D721Med (cell line): ENCODE data around the gene ZFP42.
"Not testable (repeated sequence)": the region's sequence is repeated elsewhere in the genome, so short reads cannot be mapped to it uniquely, and the experiment has no call there.

Experiments
- DNase-seq: peaks from one replicate; pipeline ENCODE4 v3.0.0; 2011; ENCODE audit warnings: low spot score; ENCODE audit not compliant: insufficient read length
- FAIRE-seq: peaks from 2 replicates; lab custom pipeline; 2011; peaks lifted over from hg19 to GRCh38; lab: Jason Lieb, UNC
- TF ChIP-seq, protein P1 (sequence below): IDR thresholded peaks from 2 replicates; pipeline ENCODE4 v1.5.1; 2012; ENCODE audit warnings: mild to moderate bottlenecking, control low read depth; ENCODE audit not compliant: insufficient read depth; ENCODE audit errors: missing control alignments

Gene ZFP42

DNA sequence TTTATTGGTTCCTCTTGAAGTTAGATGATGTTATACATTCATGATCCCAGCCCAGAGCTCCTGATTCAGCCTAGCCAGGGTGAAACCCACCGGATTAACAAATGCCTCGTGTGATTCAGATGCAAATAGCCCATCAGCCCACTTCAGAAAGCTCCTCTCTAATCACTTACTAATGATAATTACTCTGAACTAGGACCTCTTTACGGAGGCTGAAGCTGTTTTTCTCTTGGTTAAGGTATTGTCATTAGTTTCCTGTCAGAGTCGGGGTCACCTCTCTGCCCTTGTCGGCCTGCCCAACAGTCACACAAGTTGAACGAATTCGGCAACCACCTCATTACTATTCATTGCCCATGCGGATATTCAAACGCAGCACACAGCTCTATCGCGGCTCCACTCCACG, 36.6 kb downstream of the ZFP42 start:
- peak; percentile 40 for DNase-seq
- no peak for FAIRE-seq
- TF ChIP-seq, protein P1, sequence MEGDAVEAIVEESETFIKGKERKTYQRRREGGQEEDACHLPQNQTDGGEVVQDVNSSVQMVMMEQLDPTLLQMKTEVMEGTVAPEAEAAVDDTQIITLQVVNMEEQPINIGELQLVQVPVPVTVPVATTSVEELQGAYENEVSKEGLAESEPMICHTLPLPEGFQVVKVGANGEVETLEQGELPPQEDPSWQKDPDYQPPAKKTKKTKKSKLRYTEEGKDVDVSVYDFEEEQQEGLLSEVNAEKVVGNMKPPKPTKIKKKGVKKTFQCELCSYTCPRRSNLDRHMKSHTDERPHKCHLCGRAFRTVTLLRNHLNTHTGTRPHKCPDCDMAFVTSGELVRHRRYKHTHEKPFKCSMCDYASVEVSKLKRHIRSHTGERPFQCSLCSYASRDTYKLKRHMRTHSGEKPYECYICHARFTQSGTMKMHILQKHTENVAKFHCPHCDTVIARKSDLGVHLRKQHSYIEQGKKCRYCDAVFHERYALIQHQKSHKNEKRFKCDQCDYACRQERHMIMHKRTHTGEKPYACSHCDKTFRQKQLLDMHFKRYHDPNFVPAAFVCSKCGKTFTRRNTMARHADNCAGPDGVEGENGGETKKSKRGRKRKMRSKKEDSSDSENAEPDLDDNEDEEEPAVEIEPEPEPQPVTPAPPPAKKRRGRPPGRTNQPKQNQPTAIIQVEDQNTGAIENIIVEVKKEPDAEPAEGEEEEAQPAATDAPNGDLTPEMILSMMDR: no peak

DNA sequence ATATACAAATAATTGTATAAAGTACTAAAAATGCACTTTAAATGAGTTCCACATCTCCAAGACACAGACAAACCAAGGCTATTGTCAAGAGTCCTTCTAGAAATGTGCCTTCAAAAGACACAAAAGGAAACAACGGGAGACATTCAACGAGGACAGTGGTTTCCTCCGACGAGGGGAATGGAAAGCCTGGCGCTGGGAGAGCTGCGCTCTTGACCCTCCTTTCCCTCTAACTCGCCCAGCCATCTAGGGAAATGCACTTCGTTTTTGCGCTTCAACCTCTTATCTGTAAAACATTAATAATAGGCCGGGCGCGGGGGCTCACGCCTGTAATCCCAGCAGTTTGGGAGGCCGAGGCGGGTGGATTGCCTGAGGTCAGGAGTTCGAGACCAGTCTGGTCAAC, 37.0 kb downstream of the ZFP42 start:
- FAIRE-seq (no peak), DNase-seq (no peak)
- TF ChIP-seq, protein P1: no peak

DNA sequence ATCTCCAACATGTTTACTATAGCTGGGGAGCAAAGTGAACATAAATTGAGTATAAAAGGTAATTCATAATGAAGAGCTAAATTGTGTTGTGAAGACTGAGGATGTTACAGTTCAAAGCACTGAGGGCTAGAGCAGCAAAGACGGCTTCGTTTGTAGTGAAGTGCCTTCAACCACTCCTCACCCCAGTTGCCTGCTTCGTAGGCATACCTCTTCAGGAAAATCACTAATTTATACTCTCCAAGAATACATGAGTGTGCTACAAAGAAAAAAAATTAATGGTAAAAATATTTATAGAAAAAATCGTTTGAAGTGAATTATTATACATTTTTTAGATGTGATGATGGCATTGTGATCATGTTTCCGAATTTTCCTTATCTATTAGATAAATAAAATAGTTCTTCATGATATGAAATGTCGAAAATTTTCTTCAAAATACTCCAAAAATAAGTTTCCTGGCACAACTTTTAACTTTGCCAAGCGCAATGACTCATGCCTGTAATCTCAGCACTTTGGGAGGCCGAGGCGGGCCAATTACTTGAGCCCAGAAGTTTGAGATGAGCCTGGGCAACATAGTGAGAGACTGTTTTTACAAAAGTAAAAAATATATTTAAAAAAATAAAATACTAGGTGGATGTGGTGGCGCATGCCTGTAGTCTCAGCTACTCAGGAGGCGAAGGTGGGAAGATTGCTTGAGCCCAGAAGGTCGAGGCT, 41.6 kb downstream of the ZFP42 start:
- DNase-seq (no peak), FAIRE-seq (no peak)
- TF ChIP-seq, protein P1: no peak

DNA sequence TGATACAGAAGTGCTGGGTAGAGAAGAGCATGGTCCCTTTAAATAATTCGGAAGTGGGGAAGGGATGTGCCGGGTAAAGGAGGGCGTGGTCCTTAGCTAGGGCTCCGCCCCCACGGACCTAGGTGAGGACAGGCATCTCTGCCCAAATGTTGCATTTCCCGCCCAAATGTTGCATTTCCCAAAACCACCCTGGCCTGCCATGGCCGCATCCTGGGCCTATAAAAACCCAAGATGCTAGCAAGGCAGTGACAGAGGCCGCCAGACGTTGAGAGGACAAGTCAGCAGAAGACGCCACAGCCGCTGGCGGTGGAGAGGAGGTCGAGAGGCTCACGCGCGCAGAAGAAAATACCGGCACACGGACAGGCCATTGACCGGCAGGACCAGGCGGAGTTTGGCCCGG, 46.1 kb downstream of the ZFP42 start:
- TF ChIP-seq, protein P1: no peak
- DNase-seq: no peak
- no peak for FAIRE-seq

DNA sequence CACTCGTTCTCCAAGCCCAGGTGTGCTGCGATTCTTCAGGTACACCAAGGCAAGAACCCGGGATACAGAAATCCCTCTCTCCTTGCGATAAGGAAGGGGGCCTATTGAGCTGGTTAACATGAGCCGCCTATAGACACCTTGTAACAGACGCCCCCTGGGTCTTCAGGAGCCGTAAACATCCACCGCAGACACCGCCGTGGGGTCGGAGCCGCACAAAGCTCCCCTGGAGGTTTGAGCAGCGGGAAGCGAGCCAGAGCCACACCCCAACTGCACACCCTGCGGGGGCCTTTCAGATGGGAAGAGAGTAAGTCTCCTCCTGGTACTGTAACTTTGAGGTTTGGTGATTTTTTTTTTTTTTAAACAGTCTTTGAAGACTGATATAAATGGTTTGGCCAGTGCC, 46.6 kb downstream of the ZFP42 start:
- DNase-seq: no peak
- TF ChIP-seq, protein P1: no peak
- FAIRE-seq: no peak

DNA sequence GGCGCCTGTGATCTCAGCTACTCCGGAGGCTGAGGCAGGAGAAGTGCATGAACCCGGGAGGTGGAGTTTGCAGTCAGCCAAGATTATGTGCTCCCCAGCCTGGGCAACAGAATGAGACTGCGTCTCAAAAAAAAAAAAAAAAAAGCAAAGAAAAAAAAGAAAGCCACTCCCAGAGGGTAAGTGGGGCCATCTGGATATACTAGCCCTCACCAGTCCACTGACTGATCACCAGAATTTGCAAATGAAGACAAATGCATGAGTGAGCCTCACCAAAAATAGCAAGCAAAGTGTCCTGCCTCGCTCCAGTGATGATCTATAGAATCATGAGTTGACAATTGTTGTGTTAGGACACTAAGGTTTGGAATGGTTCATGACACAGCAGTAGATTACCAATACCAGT, 47.6 kb downstream of the ZFP42 start:
- TF ChIP-seq, protein P1: no peak
- DNase-seq (no peak), FAIRE-seq (no peak)

DNA sequence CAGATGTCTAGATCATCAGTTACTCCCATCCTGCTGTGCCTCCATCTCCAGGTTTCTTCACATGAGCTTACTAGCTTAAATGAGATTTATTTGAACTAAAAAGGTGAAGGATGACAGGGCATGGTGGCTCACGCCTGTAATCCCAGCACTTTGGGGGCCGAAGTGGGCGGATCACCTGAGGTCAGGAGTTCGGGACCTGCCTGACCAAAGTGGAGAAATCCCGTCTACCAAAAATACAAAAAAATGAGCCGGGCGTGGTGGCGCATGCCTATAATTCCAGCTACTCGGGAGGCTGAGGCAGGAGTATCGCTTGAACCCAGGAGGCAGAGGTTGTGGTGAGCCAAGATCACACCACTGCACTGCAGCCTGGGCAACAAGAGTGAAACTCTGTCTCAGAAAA, 49.9 kb downstream of the ZFP42 start:
- FAIRE-seq: not testable (repeated sequence)

More for the DNA sequence above, 49.9 kb downstream of the ZFP42 start:
- not testable (repeated sequence) for DNase-seq
